SK-N-SH (cell line): ENCODE measurements around the gene CEP120.

Source experiments
- TF ChIP-seq, protein P1 (sequence below): fragments of 200-600 bp; sonication (generic); IDR thresholded peaks from 2 replicates; pipeline ENCODE4 v1.6.1; 2017; ENCODE audit warnings: antibody characterized with exemption, mild to moderate bottlenecking, moderate library complexity
- TF ChIP-seq, protein P2 (sequence below): IDR thresholded peaks from 2 replicates; pipeline ENCODE4 v1.6.1; 2012; ENCODE audit warnings: mild to moderate bottlenecking, low read depth, low read length, moderate library complexity

DNA sequence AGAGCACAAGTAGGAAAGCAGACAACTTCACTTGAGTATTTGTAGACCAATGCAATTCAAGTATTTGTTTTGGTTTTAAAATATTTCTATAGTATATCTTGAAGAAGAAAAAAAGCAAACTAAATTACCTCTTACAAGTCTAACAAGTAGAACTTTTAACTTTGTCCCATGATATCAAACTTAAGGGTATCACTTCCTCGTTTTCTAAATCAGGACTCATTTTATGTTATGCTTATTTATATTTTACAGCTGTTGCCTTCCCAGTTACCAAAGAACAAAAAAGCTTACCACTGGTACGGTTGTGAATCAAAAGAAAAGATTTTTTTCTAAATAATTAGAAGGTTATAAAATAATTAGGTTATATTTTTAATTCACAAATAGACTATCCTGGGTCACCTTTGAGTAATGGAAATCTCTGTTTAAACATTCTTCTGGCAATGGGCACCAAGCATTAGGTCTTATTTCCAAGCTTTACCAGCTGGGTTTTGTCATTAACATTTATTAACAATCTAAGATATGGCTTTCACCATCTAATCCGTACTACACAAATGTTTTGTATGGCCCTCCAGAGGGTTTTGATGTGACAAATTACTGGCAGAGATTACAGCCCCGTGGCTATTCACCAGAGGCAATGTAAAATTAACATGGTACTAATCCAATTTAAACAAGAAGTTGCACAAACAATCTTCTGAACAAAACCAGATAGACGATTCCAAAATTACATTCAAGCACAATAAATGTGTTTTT is 63.6 kb downstream of the CEP120 start:
- TF ChIP-seq, protein P1, sequence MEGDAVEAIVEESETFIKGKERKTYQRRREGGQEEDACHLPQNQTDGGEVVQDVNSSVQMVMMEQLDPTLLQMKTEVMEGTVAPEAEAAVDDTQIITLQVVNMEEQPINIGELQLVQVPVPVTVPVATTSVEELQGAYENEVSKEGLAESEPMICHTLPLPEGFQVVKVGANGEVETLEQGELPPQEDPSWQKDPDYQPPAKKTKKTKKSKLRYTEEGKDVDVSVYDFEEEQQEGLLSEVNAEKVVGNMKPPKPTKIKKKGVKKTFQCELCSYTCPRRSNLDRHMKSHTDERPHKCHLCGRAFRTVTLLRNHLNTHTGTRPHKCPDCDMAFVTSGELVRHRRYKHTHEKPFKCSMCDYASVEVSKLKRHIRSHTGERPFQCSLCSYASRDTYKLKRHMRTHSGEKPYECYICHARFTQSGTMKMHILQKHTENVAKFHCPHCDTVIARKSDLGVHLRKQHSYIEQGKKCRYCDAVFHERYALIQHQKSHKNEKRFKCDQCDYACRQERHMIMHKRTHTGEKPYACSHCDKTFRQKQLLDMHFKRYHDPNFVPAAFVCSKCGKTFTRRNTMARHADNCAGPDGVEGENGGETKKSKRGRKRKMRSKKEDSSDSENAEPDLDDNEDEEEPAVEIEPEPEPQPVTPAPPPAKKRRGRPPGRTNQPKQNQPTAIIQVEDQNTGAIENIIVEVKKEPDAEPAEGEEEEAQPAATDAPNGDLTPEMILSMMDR: no peak
- TF ChIP-seq, protein P2, sequence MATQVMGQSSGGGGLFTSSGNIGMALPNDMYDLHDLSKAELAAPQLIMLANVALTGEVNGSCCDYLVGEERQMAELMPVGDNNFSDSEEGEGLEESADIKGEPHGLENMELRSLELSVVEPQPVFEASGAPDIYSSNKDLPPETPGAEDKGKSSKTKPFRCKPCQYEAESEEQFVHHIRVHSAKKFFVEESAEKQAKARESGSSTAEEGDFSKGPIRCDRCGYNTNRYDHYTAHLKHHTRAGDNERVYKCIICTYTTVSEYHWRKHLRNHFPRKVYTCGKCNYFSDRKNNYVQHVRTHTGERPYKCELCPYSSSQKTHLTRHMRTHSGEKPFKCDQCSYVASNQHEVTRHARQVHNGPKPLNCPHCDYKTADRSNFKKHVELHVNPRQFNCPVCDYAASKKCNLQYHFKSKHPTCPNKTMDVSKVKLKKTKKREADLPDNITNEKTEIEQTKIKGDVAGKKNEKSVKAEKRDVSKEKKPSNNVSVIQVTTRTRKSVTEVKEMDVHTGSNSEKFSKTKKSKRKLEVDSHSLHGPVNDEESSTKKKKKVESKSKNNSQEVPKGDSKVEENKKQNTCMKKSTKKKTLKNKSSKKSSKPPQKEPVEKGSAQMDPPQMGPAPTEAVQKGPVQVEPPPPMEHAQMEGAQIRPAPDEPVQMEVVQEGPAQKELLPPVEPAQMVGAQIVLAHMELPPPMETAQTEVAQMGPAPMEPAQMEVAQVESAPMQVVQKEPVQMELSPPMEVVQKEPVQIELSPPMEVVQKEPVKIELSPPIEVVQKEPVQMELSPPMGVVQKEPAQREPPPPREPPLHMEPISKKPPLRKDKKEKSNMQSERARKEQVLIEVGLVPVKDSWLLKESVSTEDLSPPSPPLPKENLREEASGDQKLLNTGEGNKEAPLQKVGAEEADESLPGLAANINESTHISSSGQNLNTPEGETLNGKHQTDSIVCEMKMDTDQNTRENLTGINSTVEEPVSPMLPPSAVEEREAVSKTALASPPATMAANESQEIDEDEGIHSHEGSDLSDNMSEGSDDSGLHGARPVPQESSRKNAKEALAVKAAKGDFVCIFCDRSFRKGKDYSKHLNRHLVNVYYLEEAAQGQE: no peak
